H9 (cell line): ENCODE results near the gene JPH2. TPM values are rescaled to one million over a fixed set of nuclear protein-coding genes. Genes with fewer than 3 reads are reported as not detected.

Source experiments
- DNase-seq: peaks from one replicate; pipeline ENCODE4 v3.0.0-alpha.2; 2017
- H2AFZ ChIP-seq: one replicate; pipeline ENCODE4 v1.6.1; 2013; ENCODE audit warnings: mild to moderate bottlenecking, low read length, control low read depth, moderate library complexity
- H2AK5ac ChIP-seq: 2 replicates; pipeline ENCODE4 v1.6.1; 2013; ENCODE audit warnings: low read length, control low read depth, mixed read lengths; ENCODE audit not compliant: insufficient read length
- H2BK120ac ChIP-seq: one replicate; pipeline ENCODE4 v1.6.1; 2013; ENCODE audit warnings: low read depth, mild to moderate bottlenecking, low read length, control low read depth, inconsistent platforms; ENCODE audit not compliant: poor library complexity, severe bottlenecking
- H2BK12ac ChIP-seq: 2 replicates; pipeline ENCODE4 v1.6.1; 2013; ENCODE audit warnings: low read length, control low read depth, mixed read lengths, low read depth; ENCODE audit not compliant: insufficient read length
- H2BK15ac ChIP-seq: 2 replicates; pipeline ENCODE4 v1.6.1; 2013; ENCODE audit warnings: low read depth, low read length, control low read depth
- H2BK20ac ChIP-seq: one replicate; pipeline ENCODE4 v1.6.1; 2013; ENCODE audit warnings: low read depth, mild to moderate bottlenecking, low read length, control low read depth, inconsistent platforms; ENCODE audit not compliant: poor library complexity, severe bottlenecking
- H2BK5ac ChIP-seq: 2 replicates; pipeline ENCODE4 v1.6.1; 2013; ENCODE audit warnings: low read length, control low read depth, mixed read lengths; ENCODE audit not compliant: insufficient read length
- H3K14ac ChIP-seq: 2 replicates; pipeline ENCODE4 v1.6.1; 2013; ENCODE audit warnings: low read length, control low read depth; ENCODE audit not compliant: insufficient read depth
- H3K18ac ChIP-seq: 2 replicates; pipeline ENCODE4 v1.6.1; 2013; ENCODE audit warnings: low read depth, mild to moderate bottlenecking, mixed read lengths, low read length, control low read depth; ENCODE audit not compliant: insufficient read length
- H3K23ac ChIP-seq: 2 replicates; pipeline ENCODE4 v1.6.1; 2013; ENCODE audit warnings: low read length, control low read depth, mixed read lengths, low read depth; ENCODE audit not compliant: insufficient read length
- H3K23me2 ChIP-seq: 2 replicates; pipeline ENCODE4 v1.6.1; 2013; ENCODE audit warnings: low read depth, mild to moderate bottlenecking, mixed read lengths, low read length, control low read depth; ENCODE audit not compliant: insufficient read length, poor library complexity, severe bottlenecking
- H3K27ac ChIP-seq: 2 replicates; pipeline ENCODE4 v1.5.1; 2013; ENCODE audit warnings: low read length, control low read depth, mixed read lengths, low read depth; ENCODE audit not compliant: insufficient read length
- H3K27me3 ChIP-seq: 2 replicates; pipeline ENCODE4 v1.6.1; 2013; ENCODE audit warnings: low read length, control low read depth, inconsistent platforms; ENCODE audit not compliant: insufficient read depth
- H3K4ac ChIP-seq: 2 replicates; pipeline ENCODE4 v1.6.1; 2013; ENCODE audit warnings: low read depth, mild to moderate bottlenecking, control low read depth, inconsistent platforms, low read length, moderate library complexity
- H3K4me1 ChIP-seq: 2 replicates; pipeline ENCODE4 v1.6.1; 2013; ENCODE audit warnings: low read length, control low read depth, inconsistent platforms; ENCODE audit not compliant: insufficient read depth
- H3K4me2 ChIP-seq: 2 replicates; pipeline ENCODE4 v1.6.1; 2013; ENCODE audit warnings: low read length, control low read depth, mixed read lengths; ENCODE audit not compliant: insufficient read length, insufficient read depth
- H3K56ac ChIP-seq: 2 replicates; pipeline ENCODE4 v1.6.1; 2013; ENCODE audit warnings: low read depth, mild to moderate bottlenecking, mixed read lengths, low read length, control low read depth; ENCODE audit not compliant: insufficient read length
- H3K79me1 ChIP-seq: 2 replicates; pipeline ENCODE4 v1.6.1; 2013; ENCODE audit warnings: low read depth, mild to moderate bottlenecking, moderate library complexity, low read length, control low read depth, inconsistent platforms; ENCODE audit not compliant: insufficient read depth, poor library complexity, severe bottlenecking
- H3K79me2 ChIP-seq: 2 replicates; pipeline ENCODE4 v1.6.1; 2013; ENCODE audit warnings: low read length, control low read depth, inconsistent platforms; ENCODE audit not compliant: insufficient read depth
- H3K9ac ChIP-seq: 2 replicates; pipeline ENCODE4 v1.6.1; 2013; ENCODE audit warnings: low read length, control low read depth, mixed read lengths; ENCODE audit not compliant: insufficient read length; ENCODE audit errors: extremely low read depth
- H3K9me3 ChIP-seq: one replicate; pipeline ENCODE4 v1.6.1; 2013; ENCODE audit warnings: low read depth, low read length, inconsistent platforms; ENCODE audit not compliant: control insufficient read depth
- H3T11ph ChIP-seq: one replicate; pipeline ENCODE4 v1.6.1; 2013; ENCODE audit warnings: mild to moderate bottlenecking, low read length, control low read depth, inconsistent platforms
- H4K20me1 ChIP-seq: one replicate; pipeline ENCODE4 v1.6.1; 2013; ENCODE audit not compliant: control insufficient read depth, insufficient read length, insufficient read depth
- H4K5ac ChIP-seq: 2 replicates; pipeline ENCODE4 v1.6.1; 2013; ENCODE audit warnings: low read depth, mild to moderate bottlenecking, mixed read lengths, low read length, control low read depth; ENCODE audit not compliant: insufficient read length
- H4K8ac ChIP-seq: replicated peaks from 2 replicates; pipeline ENCODE4 v1.6.1; 2013; ENCODE audit warnings: low read length, control low read depth, mixed read lengths, low read depth; ENCODE audit not compliant: insufficient read length
- H4K91ac ChIP-seq: 2 replicates; pipeline ENCODE4 v1.6.1; 2013; ENCODE audit warnings: low read depth, mild to moderate bottlenecking, moderate library complexity, mixed read lengths, low read length, control low read depth; ENCODE audit not compliant: insufficient read length
- H3K27ac Mint-ChIP-seq, 3 experiments: 2 replicates in 2 of 3; 3 replicates in 1 of 3; pipeline ENCODE4 v1.8.0; 2020 to 2021; ENCODE audit warnings: mixed read lengths in 3 of 3, mild to moderate bottlenecking in 1 of 3, moderate library complexity in 1 of 3
- H3K27me3 Mint-ChIP-seq: 2 replicates; pipeline ENCODE4 v1.8.0; 2021; ENCODE audit warnings: low read depth, mild to moderate bottlenecking, moderate library complexity, mixed read lengths
- H3K36me3 Mint-ChIP-seq, 3 experiments: 2 replicates in 2 of 3; 3 replicates in 1 of 3; pipeline ENCODE4 v1.8.0; 2020 to 2021; ENCODE audit warnings: low read depth in 3 of 3, mixed read lengths in 3 of 3; ENCODE audit not compliant: insufficient read depth in 1 of 3
- H3K4me1 Mint-ChIP-seq, 2 experiments: 2 replicates each; pipeline ENCODE4 v1.8.0; 2020; ENCODE audit warnings: mixed read lengths in 2 of 2
- H3K4me3 Mint-ChIP-seq, 2 experiments: 2 replicates in 1 of 2; 3 replicates in 1 of 2; pipeline ENCODE4 v1.8.0; 2020 to 2021; ENCODE audit warnings: mild to moderate bottlenecking in 2 of 2, mixed read lengths in 2 of 2, moderate library complexity in 1 of 2
- H3K9me3 Mint-ChIP-seq, 2 experiments: 2 replicates in 1 of 2; 3 replicates in 1 of 2; pipeline ENCODE4 v1.8.0; 2020; ENCODE audit warnings: mild to moderate bottlenecking in 2 of 2, mixed read lengths in 2 of 2, moderate library complexity in 1 of 2
- WGBS: extraction: QIAGEN DNeasy Blood & Tissue Kit; methylation state at CpG from one replicate; pipeline ENCODE4 v1.1.7; 2013; ENCODE audit warnings: missing lambda C conversion rate, low lambda C conversion rate, mixed read lengths; ENCODE audit not compliant: insufficient read length; ENCODE audit errors: extremely low coverage; 5-methylcytosine and 5-hydroxymethylcytosine counted together
- total RNA-seq: library from RNA; stranded (reverse); gene quantifications from 2 replicates; pipeline ENCODE4 v1.2.1, GENCODE V29; 2021
- TF ChIP-seq, protein P1 (sequence below): fragments of 200-600 bp; sonication (generic); conservative IDR thresholded peaks from 3 replicates; pipeline ENCODE4 v1.8.0; 2021; ENCODE audit warnings: antibody characterized with exemption, mild to moderate bottlenecking

JPH2 gene
- total RNA-seq, 1 experiment from 2014 or later, result 0.31 TPM

DNA sequence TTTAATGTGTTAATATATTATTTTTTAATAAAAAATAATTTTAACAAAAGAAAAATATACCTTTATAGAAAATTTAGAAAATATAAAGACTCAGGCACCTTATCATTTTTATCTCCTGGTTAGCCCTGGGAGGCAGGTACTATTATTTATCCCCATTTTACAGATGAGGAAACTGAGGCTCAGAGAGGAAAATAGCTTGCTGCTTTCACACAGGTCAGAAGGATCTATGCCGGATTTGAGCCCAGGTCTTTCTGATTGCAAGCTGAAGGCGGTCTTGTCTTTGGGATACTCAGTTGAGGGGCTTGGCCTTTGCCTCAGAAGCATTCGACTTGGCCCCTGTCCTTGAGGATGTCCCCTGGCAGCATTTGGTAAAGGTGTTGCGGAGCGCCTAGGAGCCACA is 35.0 kb upstream of the JPH2 start:
- Histone ChIP-seq H3K27ac (no peak overlapping the region), H3K56ac (no peak overlapping the region), H2AFZ (no peak overlapping the region), H2BK12ac (no peak overlapping the region), H3K18ac (no peak overlapping the region), H3K9me3 (no peaks in the 10 kb centered on the region), H2BK120ac (no peak overlapping the region), H3K4me2 (no peak overlapping the region), H3T11ph (no peak overlapping the region), H3K27me3 (no peaks in the 10 kb centered on the region), H3K4me1 (no peaks in the 10 kb centered on the region), H4K91ac (no peak overlapping the region), H3K14ac (no peak overlapping the region), H2BK15ac (no peak overlapping the region), H3K79me1 (no peaks in the 10 kb centered on the region), H2BK5ac (no peak overlapping the region), H3K23ac (no peak overlapping the region), H2AK5ac (no peak overlapping the region), H2BK20ac (no peak overlapping the region), H4K8ac (no peak overlapping the region), H4K20me1 (no peaks in the 10 kb centered on the region), H3K4ac (no peak overlapping the region), H3K9ac (no peak overlapping the region), H4K5ac (no peak overlapping the region), H3K79me2 (no peaks in the 10 kb centered on the region), H3K23me2 (no peaks in the 10 kb centered on the region)
- no peak overlapping the region; a peak in 1 of 7 replicates for H3K27ac Mint-ChIP-seq
- no peaks in the 10 kb centered on the region for H3K36me3 Mint-ChIP-seq
- TF ChIP-seq, protein P1, sequence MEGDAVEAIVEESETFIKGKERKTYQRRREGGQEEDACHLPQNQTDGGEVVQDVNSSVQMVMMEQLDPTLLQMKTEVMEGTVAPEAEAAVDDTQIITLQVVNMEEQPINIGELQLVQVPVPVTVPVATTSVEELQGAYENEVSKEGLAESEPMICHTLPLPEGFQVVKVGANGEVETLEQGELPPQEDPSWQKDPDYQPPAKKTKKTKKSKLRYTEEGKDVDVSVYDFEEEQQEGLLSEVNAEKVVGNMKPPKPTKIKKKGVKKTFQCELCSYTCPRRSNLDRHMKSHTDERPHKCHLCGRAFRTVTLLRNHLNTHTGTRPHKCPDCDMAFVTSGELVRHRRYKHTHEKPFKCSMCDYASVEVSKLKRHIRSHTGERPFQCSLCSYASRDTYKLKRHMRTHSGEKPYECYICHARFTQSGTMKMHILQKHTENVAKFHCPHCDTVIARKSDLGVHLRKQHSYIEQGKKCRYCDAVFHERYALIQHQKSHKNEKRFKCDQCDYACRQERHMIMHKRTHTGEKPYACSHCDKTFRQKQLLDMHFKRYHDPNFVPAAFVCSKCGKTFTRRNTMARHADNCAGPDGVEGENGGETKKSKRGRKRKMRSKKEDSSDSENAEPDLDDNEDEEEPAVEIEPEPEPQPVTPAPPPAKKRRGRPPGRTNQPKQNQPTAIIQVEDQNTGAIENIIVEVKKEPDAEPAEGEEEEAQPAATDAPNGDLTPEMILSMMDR, result no peak
- H3K27me3 Mint-ChIP-seq, result no peaks in the 10 kb centered on the region; the same call in 1 of the 2 replicates
- WGBS, result no CpG with 5 or more reads among the region's 5 CpGs
- no peaks in the 10 kb centered on the region for H3K9me3 Mint-ChIP-seq
- DNase-seq, result no peak
- no peak overlapping the region for H3K4me3 Mint-ChIP-seq
- H3K4me1 Mint-ChIP-seq, result peaks cover 15 to 25% of the 10 kb centered on the region in 2 experiments
